Breast epithelium (tissue), 4 donors: Measurements from ENCODE around the gene NAV2. TPM values are rescaled to one million over a fixed set of nuclear protein-coding genes. Genes with fewer than 3 reads are reported as not detected.

Experiments used
- DNase-seq, 2 donors: peaks; one replicate each; pipeline ENCODE4 v3.0.0-alpha.2; 2019; ENCODE audit warnings: low spot score in 2 of 2
- H3K27ac ChIP-seq, 2 donors: fragments of 200-600 bp; sonication (generic) in 1 of 2; one replicate each; pipeline ENCODE4 v1.5.1; 2016 to 2019; ENCODE audit warnings: mild to moderate bottlenecking in 1 of 2
- H3K27me3 ChIP-seq, 2 donors: fragments of 200-600 bp; sonication (generic) in 1 of 2; one replicate each; pipeline versions ENCODE4 v1.5.1 to v1.6.0; 2017 to 2019; ENCODE audit warnings: control low read depth in 1 of 2, mild to moderate bottlenecking in 1 of 2
- H3K36me3 ChIP-seq: fragments of 200-600 bp; one replicate; pipeline ENCODE4 v1.5.1; 2019
- H3K4me1 ChIP-seq, 2 donors: fragments of 200-600 bp; sonication (generic); one replicate each; pipeline ENCODE4 v1.5.1; 2016 to 2019; ENCODE audit warnings: control low read depth in 1 of 2
- H3K4me3 ChIP-seq, 3 donors: fragments of 200-600 bp; sonication (generic); 1 replicate in 2 of 3; 2 replicates in 1 of 3; pipeline ENCODE4 v1.5.1; 2016 to 2019; ENCODE audit warnings: mild to moderate bottlenecking in 3 of 3, moderate library complexity in 2 of 3
- H3K9me3 ChIP-seq, 2 donors: fragments of 200-600 bp; sonication (generic) in 1 of 2; one replicate each; pipeline ENCODE4 v1.5.1; 2016 to 2019; ENCODE audit warnings: control low read depth in 1 of 2
- CTCF ChIP-seq, 3 donors: fragments of 450-650 bp; IDR thresholded peaks; one replicate each; pipeline ENCODE4 v1.5.1; 2016 to 2017; ENCODE audit warnings: antibody characterized with exemption in 3 of 3, mild to moderate bottlenecking in 3 of 3, moderate library complexity in 3 of 3
- POLR2A ChIP-seq: fragments of 450-650 bp; IDR thresholded peaks from one replicate; pipeline ENCODE4 v1.6.1; 2016; ENCODE audit warnings: antibody characterized with exemption, mild to moderate bottlenecking, moderate library complexity
- POLR2AphosphoS5 ChIP-seq, 3 donors: sonication (generic); formaldehyde crosslinking; IDR thresholded peaks; one replicate each; pipeline ENCODE4 v1.6.1; 2017; ENCODE audit warnings: antibody characterized with exemption in 3 of 3
- intact Hi-C: fragments of 100-400 bp; cut with DNase I; formaldehyde crosslinking; loops from one replicate; pipeline ENCODE4 v1.15.1; 2023; ENCODE audit warnings: low total_unique reads
- total RNA-seq, 3 donors: library from RNA; depleted of rRNA; stranded (reverse); fragments of >200 nt; gene quantifications; one replicate each; pipeline ENCODE4 v1.1.0, GENCODE V29; 2016

Gene NAV2
- total RNA-seq, 3 donors from 2014 or later, result 28.2 to 61.8 (median 31.4) TPM

- intact Hi-C loops, result no loop called here
- Histone ChIP-seq H3K27ac (peak overlapping the region; percentile 3 to 7), H3K4me1 (no peaks in the 10 kb centered on the region), H3K27me3 (no peaks in the 10 kb centered on the region), H3K36me3 (no peaks in the 10 kb centered on the region), H3K4me3 (no peak overlapping the region), H3K9me3 (no peaks in the 10 kb centered on the region)
- TF ChIP-seq POLR2A (no peak), POLR2AphosphoS5 (IDR thresholded peaks at IDR 0.05) (no peak), CTCF (IDR thresholded peaks at IDR 0.05) (no peak)
- no peak for DNase-seq
Observed at GRCh38 chr11:19846654-19847305, 134.1 kb downstream of the NAV2 start.

GRCh38 chr11:19848219-19848618, 135.6 kb downstream of the NAV2 start:
- Histone ChIP-seq H3K4me3 (no peak overlapping the region), H3K27me3 (no peaks in the 10 kb centered on the region), H3K4me1 (no peaks in the 10 kb centered on the region), H3K9me3 (no peaks in the 10 kb centered on the region), H3K27ac (no peak overlapping the region), H3K36me3 (no peaks in the 10 kb centered on the region)
- TF ChIP-seq POLR2A (no peak), POLR2AphosphoS5 (IDR thresholded peaks at IDR 0.05) (no peak), CTCF (IDR thresholded peaks at IDR 0.05) (no peak)
- DNase-seq, result no peak
- intact Hi-C loops, result no loop called here

DNA sequence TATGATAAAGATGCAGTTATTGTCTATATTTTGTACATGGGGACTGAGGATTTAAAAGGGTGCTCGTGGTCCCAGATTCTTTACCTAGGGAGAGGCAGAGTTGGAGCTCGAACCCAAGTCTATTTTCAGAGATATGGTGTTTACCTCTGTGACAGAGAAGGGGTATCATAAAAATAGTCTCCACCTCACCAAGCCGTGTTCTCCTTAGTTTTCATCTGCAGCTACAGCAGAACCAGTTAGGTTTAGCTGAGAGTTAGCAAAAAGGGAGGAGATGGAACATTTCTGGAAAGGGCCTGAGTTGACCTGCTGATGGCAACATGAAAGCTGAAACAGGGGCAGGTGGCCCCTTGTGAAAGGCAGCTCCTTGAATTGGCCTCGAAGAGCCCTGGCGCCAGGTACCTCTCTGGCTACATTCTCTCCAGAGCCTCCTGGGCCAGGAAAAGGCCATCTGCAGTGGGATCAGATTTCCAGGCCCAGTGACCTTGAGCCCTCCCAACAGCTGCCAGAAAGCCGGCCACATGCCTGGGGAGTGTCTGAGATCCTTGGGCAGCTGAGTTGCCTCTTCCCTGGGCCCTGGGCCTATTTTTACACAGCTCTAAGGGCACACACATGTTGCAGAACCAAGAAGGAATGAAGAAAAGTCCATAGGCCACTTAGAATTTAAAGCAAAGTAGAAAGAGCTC, 136.6 kb downstream of the NAV2 start:
- intact Hi-C loops, result loop anchor here (1.0 kb wide), 1 partner anchor 13 kb away; no protein-coding TSS in a partner anchor
- no peaks in the 10 kb centered on the region for H3K27me3 ChIP-seq
- no peak for DNase-seq
- H3K36me3 ChIP-seq, result no peaks in the 10 kb centered on the region
- no peaks in the 10 kb centered on the region for H3K9me3 ChIP-seq
- H3K27ac ChIP-seq, result peak overlapping the region in 1 of 2 donors; percentile 5
- no peaks in the 10 kb centered on the region for H3K4me1 ChIP-seq
- H3K4me3 ChIP-seq, result no peak overlapping the region
- TF ChIP-seq CTCF (IDR thresholded peaks at IDR 0.05), result no peak
- no peak for TF ChIP-seq POLR2A
- no peak for TF ChIP-seq POLR2AphosphoS5 (IDR thresholded peaks at IDR 0.05)

- Histone ChIP-seq H3K36me3 (no peaks in the 10 kb centered on the region), H3K27me3 (no peaks in the 10 kb centered on the region), H3K27ac (peak overlapping the region in 1 of 2 donors; percentile 5), H3K4me1 (no peaks in the 10 kb centered on the region), H3K9me3 (no peaks in the 10 kb centered on the region), H3K4me3 (no peak overlapping the region)
- intact Hi-C loops, result loop anchor here (1.0 kb wide), 1 partner anchor 12 kb away; no protein-coding TSS in a partner anchor
- DNase-seq, result no peak
- TF ChIP-seq POLR2AphosphoS5 (IDR thresholded peaks at IDR 0.05) (no peak), CTCF (IDR thresholded peaks at IDR 0.05) (no peak), POLR2A (no peak)
Observed at GRCh38 chr11:19849947-19850593, 137.4 kb downstream of the NAV2 start.

- H3K9me3 ChIP-seq, result no peaks in the 10 kb centered on the region
- intact Hi-C loops, result no loop called here
- DNase-seq, result no peak
- H3K36me3 ChIP-seq, result no peaks in the 10 kb centered on the region
- no peaks in the 10 kb centered on the region for H3K4me1 ChIP-seq
- H3K27ac ChIP-seq, result no peak overlapping the region
- no peak overlapping the region for H3K4me3 ChIP-seq
- TF ChIP-seq CTCF (IDR thresholded peaks at IDR 0.05) (no peak), POLR2A (no peak), POLR2AphosphoS5 (IDR thresholded peaks at IDR 0.05) (no peak)
- H3K27me3 ChIP-seq, result no peaks in the 10 kb centered on the region
Observed at GRCh38 chr11:19852288-19852687, 139.7 kb downstream of the NAV2 start.
